ENCODE results near the gene RPS4Y2.

The RPS4Y2 gene

GRCh38 chrY:20755808-20756207 is at the start of gene RPS4Y2:
RPS4Y2 (plus strand) TSS chrY:20756108; CDS start chrY:20756164, 56 bp downstream.
- Histone ChIP-seq H3K9ac (ENCODE audit: low read length) (no peak within 1 kb of the TSS), H3K9me2 (replicated peaks; ENCODE audit: insufficient read depth, low read length) (no peaks in the 10 kb centered on the region), H4K20me1 (ENCODE audit: low read depth, low read length) (no peaks in the 10 kb centered on the region), H3K79me2 (ENCODE audit: insufficient read depth, low read length) (no peaks in the 10 kb centered on the region), H3K4me2 (ENCODE audit: low read depth, low read length, poor library complexity, severe bottlenecking) (no peak within 1 kb of the TSS), H3F3A (ENCODE audit: insufficient read depth) (no peaks in the 10 kb centered on the region), H3K27ac (ENCODE audit: low read depth, low read length) (no peak within 1 kb of the TSS), H2AFZ (ENCODE audit: low read depth, low read length, severe bottlenecking) (no peak within 1 kb of the TSS), H3K4me3 (ENCODE audit: insufficient read depth, low read length, poor library complexity, severe bottlenecking) (no peak within 1 kb of the TSS), H3K27me3 (ENCODE audit: low read length) (no peaks in the 10 kb centered on the region), H3K36me3 (ENCODE audit: low read length) (no peaks in the 10 kb centered on the region), H3K9me3 (ENCODE audit: insufficient read depth, low read length) (no peaks in the 10 kb centered on the region)
- no peak for TF ChIP-seq EZH2phosphoT487 (conservative IDR thresholded peaks at IDR 0.05; ENCODE audit: low read length)

- no peak overlapping the region for H3K27ac ChIP-seq (ENCODE audit: low read depth, low read length)
These were observed 41.5 kb upstream of the RPS4Y2 start for GRCh38 chrY:20714391-20714790.

GRCh38 chrY:20726184-20726907 is 29.6 kb upstream of the RPS4Y2 start:
- Histone ChIP-seq H3K79me2 (ENCODE audit: insufficient read depth, low read length) (no peaks in the 10 kb centered on the region), H3K27ac (ENCODE audit: low read depth, low read length) (no peak overlapping the region), H3K9ac (ENCODE audit: low read length) (no peak overlapping the region), H3K9me2 (replicated peaks; ENCODE audit: insufficient read depth, low read length) (no peaks in the 10 kb centered on the region), H3K27me3 (ENCODE audit: low read length) (no peaks in the 10 kb centered on the region), H3K9me3 (ENCODE audit: insufficient read depth, low read length) (no peaks in the 10 kb centered on the region), H2AFZ (ENCODE audit: low read depth, low read length, severe bottlenecking) (no peak overlapping the region), H3K4me3 (ENCODE audit: insufficient read depth, low read length, poor library complexity, severe bottlenecking) (no peak overlapping the region), H3F3A (ENCODE audit: insufficient read depth) (no peaks in the 10 kb centered on the region), H4K20me1 (ENCODE audit: low read depth, low read length) (no peaks in the 10 kb centered on the region), H3K36me3 (ENCODE audit: low read length) (no peaks in the 10 kb centered on the region), H3K4me2 (ENCODE audit: low read depth, low read length, poor library complexity, severe bottlenecking) (no peak overlapping the region)
- TF ChIP-seq CTCF (IDR thresholded peaks at IDR 0.05; ENCODE audit: insufficient read depth, low read length, poor library complexity, severe bottlenecking) (no peak), EZH2phosphoT487 (conservative IDR thresholded peaks at IDR 0.05; ENCODE audit: low read length) (no peak)

More at GRCh38 chrY:20714391-20714790, 41.5 kb upstream of the RPS4Y2 start:
- H3K4me2 ChIP-seq (ENCODE audit: low read depth, low read length, poor library complexity, severe bottlenecking), result no peak overlapping the region
- H3K79me2 ChIP-seq (ENCODE audit: insufficient read depth, low read length), result no peaks in the 10 kb centered on the region
- TF ChIP-seq CTCF (IDR thresholded peaks at IDR 0.05; ENCODE audit: insufficient read depth, low read length, poor library complexity, severe bottlenecking) (no peak), EZH2phosphoT487 (conservative IDR thresholded peaks at IDR 0.05; ENCODE audit: low read length) (no peak)
- H2AFZ ChIP-seq (ENCODE audit: low read depth, low read length, severe bottlenecking), result no peak overlapping the region
- H3K27me3 ChIP-seq (ENCODE audit: low read length), result no peaks in the 10 kb centered on the region
- H3K9me3 ChIP-seq (ENCODE audit: insufficient read depth, low read length), result no peaks in the 10 kb centered on the region
- no peaks in the 10 kb centered on the region for H3K9me2 ChIP-seq (replicated peaks; ENCODE audit: insufficient read depth, low read length)
- H4K20me1 ChIP-seq (ENCODE audit: low read depth, low read length), result no peaks in the 10 kb centered on the region
- H3F3A ChIP-seq (ENCODE audit: insufficient read depth), result no peaks in the 10 kb centered on the region
- no peaks in the 10 kb centered on the region for H3K36me3 ChIP-seq (ENCODE audit: low read length)
- H3K4me3 ChIP-seq (ENCODE audit: insufficient read depth, low read length, poor library complexity, severe bottlenecking), result no peak overlapping the region
- no peak overlapping the region for H3K9ac ChIP-seq (ENCODE audit: low read length)

- H2AFZ ChIP-seq (ENCODE audit: low read depth, low read length, severe bottlenecking), result no peak overlapping the region
These were observed 20.7 kb upstream of the RPS4Y2 start for GRCh38 chrY:20735200-20735599.

More at GRCh38 chrY:20735200-20735599, 20.7 kb upstream of the RPS4Y2 start:
- H3K79me2 ChIP-seq (ENCODE audit: insufficient read depth, low read length), result no peaks in the 10 kb centered on the region
- no peaks in the 10 kb centered on the region for H3K9me3 ChIP-seq (ENCODE audit: insufficient read depth, low read length)
- H3K36me3 ChIP-seq (ENCODE audit: low read length), result no peaks in the 10 kb centered on the region
- H3K9me2 ChIP-seq (replicated peaks; ENCODE audit: insufficient read depth, low read length), result no peaks in the 10 kb centered on the region
- no peaks in the 10 kb centered on the region for H3F3A ChIP-seq (ENCODE audit: insufficient read depth)
- H3K27ac ChIP-seq (ENCODE audit: low read depth, low read length), result no peak overlapping the region
- H4K20me1 ChIP-seq (ENCODE audit: low read depth, low read length), result no peaks in the 10 kb centered on the region
- H3K9ac ChIP-seq (ENCODE audit: low read length), result no peak overlapping the region
- no peak overlapping the region for H3K4me3 ChIP-seq (ENCODE audit: insufficient read depth, low read length, poor library complexity, severe bottlenecking)
- H3K4me2 ChIP-seq (ENCODE audit: low read depth, low read length, poor library complexity, severe bottlenecking), result no peak overlapping the region
- no peaks in the 10 kb centered on the region for H3K27me3 ChIP-seq (ENCODE audit: low read length)
- TF ChIP-seq EZH2phosphoT487 (conservative IDR thresholded peaks at IDR 0.05; ENCODE audit: low read length), result no peak
- no peak for TF ChIP-seq CTCF (IDR thresholded peaks at IDR 0.05; ENCODE audit: insufficient read depth, low read length, poor library complexity, severe bottlenecking)
